H1 (cell line): ENCODE results near the gene NAT10. TPM values are rescaled to one million over a fixed set of nuclear protein-coding genes. Genes with fewer than 3 reads are reported as not detected.

Source experiments
- CTCF ChIA-PET: fragments of 300-600 bp; sonication (Branson Sonifier 250); formaldehyde crosslinking; loops from one replicate; lab custom pipeline; 2021; ENCODE audit not compliant: partially characterized antibody; lab: Charles Lee
- POLR2A ChIA-PET: fragments of 300-600 bp; sonication (Branson Sonifier 250); formaldehyde crosslinking; loops from one replicate; lab custom pipeline; 2021; ENCODE audit warnings: inconsistent platforms; ENCODE audit not compliant: partially characterized antibody; lab: Charles Lee
- DNase-seq, 2 experiments: peaks; one replicate each; pipeline versions ENCODE4 v3.0.0 to v3.0.0-alpha.2; 2010 to 2022; ENCODE audit warnings: low spot score in 2 of 2, low read depth in 1 of 2, mixed read lengths in 1 of 2
- FAIRE-seq: peaks from 2 replicates; lab custom pipeline; 2011; peaks lifted over from hg19 to GRCh38; lab: Jason Lieb, UNC
- H2AFZ ChIP-seq: 2 replicates; pipeline ENCODE4 v1.8.1; 2012; ENCODE audit warnings: low read length, inconsistent platforms
- H2AK5ac ChIP-seq: 2 replicates; pipeline ENCODE4 v1.6.1; 2013; ENCODE audit warnings: low read depth, low read length
- H2BK120ac ChIP-seq: replicated peaks from 2 replicates; pipeline ENCODE3; 2013; ENCODE audit warnings: low read depth, low read length, inconsistent platforms
- H2BK12ac ChIP-seq: 2 replicates; pipeline ENCODE4 v1.6.1; 2013; ENCODE audit warnings: low read depth, low read length
- H2BK15ac ChIP-seq: 2 replicates; pipeline ENCODE4 v1.6.1; 2013; ENCODE audit warnings: low read length
- H2BK20ac ChIP-seq: 2 replicates; pipeline ENCODE4 v1.6.1; 2013; ENCODE audit warnings: low read length
- H2BK5ac ChIP-seq: 2 replicates; pipeline ENCODE4 v1.6.1; 2013; ENCODE audit warnings: low read depth, low read length
- H3K14ac ChIP-seq: 2 replicates; pipeline ENCODE4 v1.6.1; 2013; ENCODE audit warnings: inconsistent platforms; ENCODE audit not compliant: insufficient read length
- H3K18ac ChIP-seq: 2 replicates; pipeline ENCODE4 v1.6.1; 2013; ENCODE audit warnings: low read length; ENCODE audit errors: extremely low read depth
- H3K23ac ChIP-seq: 2 replicates; pipeline ENCODE4 v1.6.1; 2013; ENCODE audit warnings: inconsistent platforms; ENCODE audit not compliant: insufficient read length
- H3K23me2 ChIP-seq: 2 replicates; pipeline ENCODE4 v1.6.1; 2013; ENCODE audit warnings: low read depth, low read length
- H3K27ac ChIP-seq: 2 replicates; pipeline ENCODE4 v1.6.1; 2011; ENCODE audit warnings: low read depth, low read length, inconsistent platforms
- H3K27me3 ChIP-seq, 4 experiments: replicated peaks in 1 of 4; 1 replicate in 1 of 4; 2 replicates in 3 of 4; pipeline versions ENCODE4 v1.6.1 to v1.8.1; 2011 to 2013; ENCODE audit warnings: low read length in 3 of 4, mild to moderate bottlenecking in 3 of 4, inconsistent platforms in 2 of 4, mixed read lengths in 2 of 4, moderate library complexity in 1 of 4; ENCODE audit not compliant: control insufficient read depth in 3 of 4, insufficient read depth in 3 of 4; ENCODE audit errors: extremely low read depth in 1 of 4
- H3K36me3 ChIP-seq, 4 experiments: 2 replicates each; pipeline versions ENCODE4 v1.6.1 to v1.8.1; 2011 to 2013; ENCODE audit warnings: mild to moderate bottlenecking in 4 of 4, low read length in 3 of 4, moderate library complexity in 2 of 4, control low read depth in 1 of 4, inconsistent platforms in 1 of 4; ENCODE audit not compliant: insufficient read depth in 4 of 4, control insufficient read depth in 2 of 4
- H3K4ac ChIP-seq: replicated peaks from 2 replicates; pipeline ENCODE3; 2013; ENCODE audit warnings: low read length, low read depth, mixed read lengths, inconsistent platforms; ENCODE audit not compliant: insufficient read length
- H3K4me1 ChIP-seq, 4 experiments: replicated peaks in 1 of 4; 1 replicate in 1 of 4; 2 replicates in 3 of 4; pipeline versions ENCODE4 v1.6.1 to v1.8.1; 2011 to 2013; ENCODE audit warnings: low read length in 3 of 4, inconsistent platforms in 2 of 4, mixed read lengths in 1 of 4; ENCODE audit not compliant: insufficient read depth in 4 of 4, control insufficient read depth in 3 of 4
- H3K4me2 ChIP-seq, 2 experiments: 2 replicates each; pipeline versions ENCODE4 v1.6.1 to v1.8.1; 2011 to 2013; ENCODE audit warnings: low read depth in 2 of 2, low read length in 2 of 2, control low read depth in 1 of 2, inconsistent platforms in 1 of 2, mild to moderate bottlenecking in 1 of 2; ENCODE audit not compliant: insufficient read depth in 1 of 2
- H3K4me3 ChIP-seq, 4 experiments: fragments of 200-600, 300-600 bp in 1 of 4; sonication (generic), shearing (Covaris generic), sonication (Bioruptor Twin) in 1 of 4; 2 replicates each; pipeline versions ENCODE4 v1.5.1 to v1.8.1; 2011 to 2016; ENCODE audit warnings: low read length in 4 of 4, low read depth in 3 of 4, control low read depth in 2 of 4, inconsistent platforms in 2 of 4, mild to moderate bottlenecking in 2 of 4, mixed read lengths in 1 of 4, moderate library complexity in 1 of 4; ENCODE audit not compliant: insufficient read depth in 2 of 4; ENCODE audit errors: extremely low read depth in 1 of 4
- H3K56ac ChIP-seq: replicated peaks from 2 replicates; pipeline ENCODE3; 2013; ENCODE audit warnings: low read depth, mild to moderate bottlenecking, mixed read lengths, low read length, inconsistent platforms; ENCODE audit not compliant: insufficient read length
- H3K79me1 ChIP-seq: 2 replicates; pipeline ENCODE4 v1.6.1; 2013; ENCODE audit warnings: low read depth, low read length, control low read depth
- H3K79me2 ChIP-seq, 2 experiments: 2 replicates each; pipeline versions ENCODE4 v1.6.1 to v1.8.1; 2012 to 2013; ENCODE audit warnings: low read length in 2 of 2, mild to moderate bottlenecking in 2 of 2, inconsistent platforms in 1 of 2; ENCODE audit not compliant: insufficient read depth in 2 of 2, control insufficient read depth in 1 of 2
- H3K9ac ChIP-seq, 4 experiments: replicated peaks in 1 of 4; 1 replicate in 1 of 4; 2 replicates in 3 of 4; pipeline versions ENCODE4 v1.6.1 to v1.8.1; 2011 to 2013; ENCODE audit warnings: low read depth in 3 of 4, low read length in 3 of 4, control low read depth in 2 of 4, mild to moderate bottlenecking in 2 of 4, moderate library complexity in 2 of 4, inconsistent platforms in 1 of 4; ENCODE audit errors: extremely low read depth in 1 of 4
- H3K9me3 ChIP-seq, 2 experiments: 2 replicates each; pipeline versions ENCODE4 v1.6.1 to v1.8.1; 2012 to 2013; ENCODE audit warnings: mild to moderate bottlenecking in 2 of 2, moderate library complexity in 2 of 2, control low read depth in 1 of 2, inconsistent platforms in 1 of 2, low read depth in 1 of 2, low read length in 1 of 2, mixed read lengths in 1 of 2; ENCODE audit not compliant: insufficient read depth in 2 of 2
- H4K20me1 ChIP-seq, 2 experiments: replicated peaks in 1 of 2; 2 replicates each; pipeline versions ENCODE3 to v1.8.1; 2011 to 2013; ENCODE audit warnings: inconsistent platforms in 2 of 2, low read length in 2 of 2, mild to moderate bottlenecking in 1 of 2; ENCODE audit not compliant: insufficient read depth in 2 of 2, control insufficient read depth in 1 of 2
- H4K5ac ChIP-seq: 2 replicates; pipeline ENCODE4 v1.6.1; 2013; ENCODE audit warnings: low read length, low read depth, mixed read lengths, inconsistent platforms; ENCODE audit not compliant: insufficient read length
- H4K8ac ChIP-seq: 2 replicates; pipeline ENCODE4 v1.8.0; 2013; ENCODE audit warnings: mild to moderate bottlenecking, moderate library complexity, low read length, inconsistent platforms; ENCODE audit not compliant: insufficient read depth; ENCODE audit errors: extremely low read depth
- H4K91ac ChIP-seq: replicated peaks from 2 replicates; pipeline ENCODE3; 2013; ENCODE audit warnings: low read length, mixed read lengths, inconsistent platforms; ENCODE audit not compliant: insufficient read length
- BRCA1 ChIP-seq: IDR thresholded peaks from 2 replicates; pipeline ENCODE4 v1.6.1; 2012; ENCODE audit warnings: low read depth, low read length, improper control_type of control experiment
- CBX5 ChIP-seq: fragments of 300-800, 300-1000 bp; sonication (generic); IDR thresholded peaks from 2 replicates; pipeline ENCODE4 v1.7.1; 2016; ENCODE audit warnings: antibody characterized with exemption, low read length, low read depth
- EZH2 ChIP-seq: fragments of 200-600 bp; sonication (generic); IDR thresholded peaks from 2 replicates; pipeline ENCODE4 v1.7.1; 2012; ENCODE audit warnings: low read depth, mild to moderate bottlenecking, moderate library complexity, low read length, inconsistent platforms; ENCODE audit not compliant: severe bottlenecking
- GABPA ChIP-seq: IDR thresholded peaks from 2 replicates; pipeline ENCODE4 v1.6.1; 2011; ENCODE audit warnings: mild to moderate bottlenecking, low read length, moderate library complexity, borderline replicate concordance; ENCODE audit not compliant: insufficient read depth
- HDAC6 ChIP-seq: IDR thresholded peaks from one replicate; pipeline ENCODE4 v1.7.1; 2012; ENCODE audit warnings: low read depth, mild to moderate bottlenecking, inconsistent platforms, low read length, moderate library complexity
- JUND ChIP-seq: IDR thresholded peaks from 2 replicates; pipeline ENCODE4 v1.6.1; 2011; ENCODE audit warnings: mild to moderate bottlenecking, improper control_type of control experiment, low read length
- NRF1 ChIP-seq: IDR thresholded peaks from 2 replicates; pipeline ENCODE4 v1.6.1; 2011; ENCODE audit warnings: mild to moderate bottlenecking, low read depth, low read length, improper control_type of control experiment
- SP4 ChIP-seq: IDR thresholded peaks from 2 replicates; pipeline ENCODE4 v1.6.1; 2012; ENCODE audit warnings: low read length, inconsistent platforms
- TAF7 ChIP-seq: optimal IDR thresholded peaks from 2 replicates; pipeline ENCODE3; 2011; ENCODE audit warnings: low read depth, mild to moderate bottlenecking, inconsistent platforms, low read length, moderate library complexity, borderline replicate concordance
- WGBS, 2 experiments: shearing (Covaris generic) in 1 of 2; methylation state at CpG; one replicate each; pipeline versions ENCODE4 v1.1.6 to v1.1.7; 2013 to 2015; ENCODE audit warnings: low lambda C conversion rate in 2 of 2, mixed read lengths in 2 of 2, inconsistent platforms in 1 of 2, low coverage in 1 of 2, missing lambda C conversion rate in 1 of 2; ENCODE audit not compliant: insufficient replicate concordance in 2 of 2, insufficient coverage in 1 of 2, insufficient read length in 1 of 2; ENCODE audit errors: extremely low coverage in 1 of 2, missing lambda C conversion rate in 1 of 2; 5-methylcytosine and 5-hydroxymethylcytosine counted together
- polyA plus RNA-seq, 7 experiments: library from polyadenylated mRNA; depleted of rRNA in 3 of 7; stranded (reverse) in 5 of 7; unstranded in 2 of 7; fragments of >200 nt in 5 of 7; fragments of 200-250 nt in 2 of 7; gene quantifications; 1 replicate in 5 of 7; 2 replicates in 1 of 7; 4 replicates in 1 of 7; pipeline versions ENCODE4 v1.2.1 to v1.2.3, GENCODE V29; 2011 to 2013; ENCODE audit warnings: missing spikeins in 2 of 7, mixed read lengths in 2 of 7
- total RNA-seq: library from RNA; stranded (reverse); fragmentation: NEBNext Ultra II Directional; extraction: Animal tissue kit (Norgen Biotek cat#: 25700); gene quantifications from 2 replicates; pipeline ENCODE4 v1.2.1, GENCODE V29; 2021
- TF ChIP-seq, protein P1 (sequence below): IDR thresholded peaks from 2 replicates; pipeline ENCODE4 v1.6.1; 2011; ENCODE audit warnings: low read length, improper control_type of control experiment
- TF ChIP-seq, protein P2 (sequence below): IDR thresholded peaks from 2 replicates; pipeline ENCODE4 v1.6.1; 2012; ENCODE audit warnings: low read length, inconsistent platforms

The NAT10 gene
- total and polyA plus RNA-seq, 2 of the 8 experiments (the other 6 are each of a cell fraction or from before 2014, with no cell fraction given), result 66.3 to 89.6 TPM

DNA sequence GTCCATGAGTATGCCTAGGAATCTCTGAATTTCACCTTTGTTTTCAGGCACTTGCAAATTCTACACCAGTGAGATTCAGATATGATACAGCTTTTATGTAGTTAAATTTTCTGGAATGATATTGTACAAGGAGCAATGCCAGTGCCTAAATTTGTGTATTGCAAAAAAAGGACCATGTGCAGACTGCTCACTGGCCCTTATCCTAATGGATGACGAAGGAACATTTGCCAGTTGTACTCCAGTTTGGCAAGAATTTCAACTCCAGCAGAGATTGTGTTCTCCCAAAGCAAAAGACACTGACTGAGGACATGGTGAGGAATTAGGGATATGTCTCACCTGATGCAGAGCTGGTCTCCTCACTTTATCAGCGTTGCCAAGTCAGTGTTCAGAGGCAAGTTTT lies 8.6 kb downstream of the NAT10 start:
- ChIA-PET CTCF (interaction anchor here (0.7 to 1.5 kb wide), 3 partner anchors 59 to 143 kb away, joined by 3 read pairs; no protein-coding TSS in a partner anchor), POLR2A (interaction anchor here (1.2 to 2.5 kb wide), 4 partner anchors 8 to 44 kb away, joined by 3 to 8 read pairs (median 3); partner anchors contain the start of gene NAT10)
- Histone ChIP-seq H3K14ac (no peak overlapping the region), H3K79me2 (no peaks in the 10 kb centered on the region), H4K20me1 (peaks cover 4 to 7% of the 10 kb centered on the region in 2 experiments), H3K4me3 (no peak overlapping the region), H4K8ac (no peak overlapping the region), H3K4ac (no peak overlapping the region), H3K18ac (no peak overlapping the region), H2BK20ac (no peak overlapping the region), H3K9ac (no peak overlapping the region), H3K36me3 (peaks cover 45 to 93% (median 78%) of the 10 kb centered on the region in 4 experiments), H2AK5ac (no peak overlapping the region), H3K4me2 (no peak overlapping the region), H3K27ac (no peak overlapping the region), H2BK120ac (no peak overlapping the region), H2BK15ac (no peak overlapping the region), H3K4me1 (no peaks in the 10 kb centered on the region), H3K27me3 (no peaks in the 10 kb centered on the region), H3K23ac (no peak overlapping the region), H3K23me2 (no peaks in the 10 kb centered on the region), H3K9me3 (no peaks in the 10 kb centered on the region), H2AFZ (no peak overlapping the region), H2BK5ac (no peak overlapping the region), H2BK12ac (no peak overlapping the region), H3K56ac (no peak overlapping the region), H4K5ac (no peak overlapping the region), H3K79me1 (no peaks in the 10 kb centered on the region), H4K91ac (no peak overlapping the region)
- FAIRE-seq (no peak), DNase-seq (no peak)
- TF ChIP-seq HDAC6 (no peak), BRCA1 (no peak), SP4 (no peak), TAF7 (no peak), EZH2 (no peak), CBX5 (no peak), GABPA (no peak), NRF1 (no peak), JUND (no peak)
- TF ChIP-seq, protein P1, sequence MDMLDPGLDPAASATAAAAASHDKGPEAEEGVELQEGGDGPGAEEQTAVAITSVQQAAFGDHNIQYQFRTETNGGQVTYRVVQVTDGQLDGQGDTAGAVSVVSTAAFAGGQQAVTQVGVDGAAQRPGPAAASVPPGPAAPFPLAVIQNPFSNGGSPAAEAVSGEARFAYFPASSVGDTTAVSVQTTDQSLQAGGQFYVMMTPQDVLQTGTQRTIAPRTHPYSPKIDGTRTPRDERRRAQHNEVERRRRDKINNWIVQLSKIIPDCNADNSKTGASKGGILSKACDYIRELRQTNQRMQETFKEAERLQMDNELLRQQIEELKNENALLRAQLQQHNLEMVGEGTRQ, result no peak
- TF ChIP-seq, protein P2, sequence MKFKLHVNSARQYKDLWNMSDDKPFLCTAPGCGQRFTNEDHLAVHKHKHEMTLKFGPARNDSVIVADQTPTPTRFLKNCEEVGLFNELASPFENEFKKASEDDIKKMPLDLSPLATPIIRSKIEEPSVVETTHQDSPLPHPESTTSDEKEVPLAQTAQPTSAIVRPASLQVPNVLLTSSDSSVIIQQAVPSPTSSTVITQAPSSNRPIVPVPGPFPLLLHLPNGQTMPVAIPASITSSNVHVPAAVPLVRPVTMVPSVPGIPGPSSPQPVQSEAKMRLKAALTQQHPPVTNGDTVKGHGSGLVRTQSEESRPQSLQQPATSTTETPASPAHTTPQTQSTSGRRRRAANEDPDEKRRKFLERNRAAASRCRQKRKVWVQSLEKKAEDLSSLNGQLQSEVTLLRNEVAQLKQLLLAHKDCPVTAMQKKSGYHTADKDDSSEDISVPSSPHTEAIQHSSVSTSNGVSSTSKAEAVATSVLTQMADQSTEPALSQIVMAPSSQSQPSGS, result no peak
- 88% methylated on average over 2 of the region's 2 CpGs; no CpG with 5 or more reads in 1 of the 2 experiments for WGBS, 2 experiments
